Thoracic aorta (tissue), 2 donors: Measurements from ENCODE around the gene RANBP17. TPM values are rescaled to one million over a fixed set of nuclear protein-coding genes. Genes with fewer than 3 reads are reported as not detected.
A peak's percentile ranks its signal among the peaks of the same experiment; 100 is the strongest.

Experiments
- ATAC-seq: fragments of 150-250 bp; one replicate; pipeline ENCODE4 v1.8.0; 2017; ENCODE audit warnings: low read depth; ENCODE audit not compliant: insufficient number of reproducible peaks, low FRiP score
- DNase-seq: peaks from one replicate; pipeline ENCODE4 v3.0.0-alpha.2; 2020; ENCODE audit warnings: low spot score
- H3K27ac ChIP-seq, 2 donors: fragments of 200-600 bp; sonication (generic); 1 replicate in 1 of 2; 2 replicates in 1 of 2; pipeline ENCODE4 v1.5.1; 2016; ENCODE audit warnings: mild to moderate bottlenecking in 2 of 2, moderate library complexity in 2 of 2
- H3K27me3 ChIP-seq: fragments of 200-600 bp; sonication (generic); replicated peaks from 2 replicates; pipeline ENCODE4 v1.6.0; 2016; ENCODE audit warnings: mild to moderate bottlenecking; ENCODE audit not compliant: insufficient read depth
- H3K36me3 ChIP-seq: fragments of 200-600 bp; sonication (generic); one replicate; pipeline ENCODE4 v1.5.1; 2016
- H3K4me1 ChIP-seq, 2 donors: fragments of 200-600 bp; sonication (generic); 1 replicate in 1 of 2; 2 replicates in 1 of 2; pipeline versions ENCODE4 v1.5.1 to v1.6.0; 2016; ENCODE audit warnings: low read depth in 2 of 2, mild to moderate bottlenecking in 1 of 2; ENCODE audit not compliant: control insufficient read depth in 1 of 2
- H3K4me3 ChIP-seq: fragments of 200-600 bp; sonication (generic); 2 replicates; pipeline ENCODE4 v1.5.1; 2016; ENCODE audit warnings: mild to moderate bottlenecking
- H3K9me3 ChIP-seq: fragments of 200-600 bp; sonication (generic); 2 replicates; pipeline ENCODE4 v1.5.1; 2016
- CTCF ChIP-seq: fragments of 200-600 bp; sonication (generic); IDR thresholded peaks from one replicate; pipeline ENCODE4 v1.5.1; 2019; ENCODE audit warnings: antibody characterized with exemption
- total RNA-seq, 2 donors: library from RNA; depleted of rRNA; stranded (reverse); fragments of >200 nt; gene quantifications; one replicate each; pipeline versions ENCODE4 v1.1.0 to v1.2.3, GENCODE V29; 2016

RANBP17 gene
- total RNA-seq, 2 donors from 2014 or later, result 8.4 to 31.1 TPM

GRCh38 chr5:171192111-171192510, 330.3 kb downstream of the RANBP17 start:
- DNase-seq, result no peak
- Histone ChIP-seq H3K9me3 (no peaks in the 10 kb centered on the region), H3K4me1 (no peaks in the 10 kb centered on the region), H3K4me3 (no peak overlapping the region), H3K27me3 (no peaks in the 10 kb centered on the region), H3K36me3 (no peaks in the 10 kb centered on the region), H3K27ac (no peak overlapping the region)
- ATAC-seq, result no peak
- no peak for TF ChIP-seq CTCF

- ATAC-seq (no peak), DNase-seq (no peak)
- Histone ChIP-seq H3K27ac (no peak overlapping the region), H3K4me1 (no peaks in the 10 kb centered on the region), H3K9me3 (no peaks in the 10 kb centered on the region), H3K36me3 (no peaks in the 10 kb centered on the region), H3K27me3 (no peaks in the 10 kb centered on the region), H3K4me3 (no peak overlapping the region)
- TF ChIP-seq CTCF, result no peak
These were observed 339.5 kb downstream of the RANBP17 start for GRCh38 chr5:171201310-171201709.

- ATAC-seq, result no peak
- no peak overlapping the region for H3K4me3 ChIP-seq
- no peak for DNase-seq
- no peak overlapping the region for H3K27ac ChIP-seq
- no peaks in the 10 kb centered on the region for H3K9me3 ChIP-seq
- no peak for TF ChIP-seq CTCF
- no peaks in the 10 kb centered on the region for H3K36me3 ChIP-seq
- no peaks in the 10 kb centered on the region for H3K27me3 ChIP-seq
- H3K4me1 ChIP-seq, result no peaks in the 10 kb centered on the region
These were observed 343.6 kb downstream of the RANBP17 start for GRCh38 chr5:171205375-171205774.

GRCh38 chr5:171207256-171207847, 345.5 kb downstream of the RANBP17 start:
- Histone ChIP-seq H3K27me3 (no peaks in the 10 kb centered on the region), H3K9me3 (no peaks in the 10 kb centered on the region), H3K27ac (no peak overlapping the region), H3K4me3 (no peak overlapping the region), H3K36me3 (no peaks in the 10 kb centered on the region), H3K4me1 (no peaks in the 10 kb centered on the region)
- ATAC-seq, result no peak
- peak; percentile 45 for TF ChIP-seq CTCF
- no peak for DNase-seq

- no peak for ATAC-seq
- Histone ChIP-seq H3K4me3 (no peak overlapping the region), H3K36me3 (no peaks in the 10 kb centered on the region), H3K4me1 (no peaks in the 10 kb centered on the region), H3K9me3 (no peaks in the 10 kb centered on the region), H3K27me3 (no peaks in the 10 kb centered on the region), H3K27ac (no peak overlapping the region)
- no peak for TF ChIP-seq CTCF
- DNase-seq, result no peak
These were observed 360.1 kb downstream of the RANBP17 start for GRCh38 chr5:171221916-171222315.
